Keratinocyte (primary cell): ENCODE results near the gene UMAD1. TPM values are rescaled to one million over a fixed set of nuclear protein-coding genes. Genes with fewer than 3 reads are reported as not detected.

ENCODE experiments used
- DNase-seq: peaks from one replicate; pipeline ENCODE4 v3.0.0-alpha.2; 2011; ENCODE audit warnings: low read depth, missing footprints, low spot score
- FAIRE-seq: peaks from 2 replicates; lab custom pipeline; 2011; peaks lifted over from hg19 to GRCh38; lab: Jason Lieb, UNC
- H2AFZ ChIP-seq: 2 replicates; pipeline ENCODE4 v1.6.0; 2012; ENCODE audit warnings: low read length, control low read depth, inconsistent platforms; ENCODE audit not compliant: control insufficient read depth
- H3K27ac ChIP-seq: 2 replicates; pipeline ENCODE4 v1.5.1; 2011; ENCODE audit warnings: low read length; ENCODE audit not compliant: control insufficient read depth, insufficient read depth
- H3K27me3 ChIP-seq: 3 replicates; pipeline ENCODE4 v1.6.0; 2011; ENCODE audit warnings: low read length; ENCODE audit not compliant: control insufficient read depth, insufficient read depth; ENCODE audit errors: extremely low read depth
- H3K36me3 ChIP-seq, 2 experiments: 2 replicates in 1 of 2; 3 replicates in 1 of 2; pipeline ENCODE4 v1.5.1; 2011; ENCODE audit warnings: low read length in 2 of 2, mild to moderate bottlenecking in 1 of 2; ENCODE audit not compliant: control insufficient read depth in 2 of 2, insufficient read depth in 2 of 2; ENCODE audit errors: extremely low read depth in 1 of 2
- H3K4me1 ChIP-seq: 3 replicates; pipeline ENCODE4 v1.5.1; 2011; ENCODE audit warnings: low read length; ENCODE audit not compliant: control insufficient read depth, insufficient read depth; ENCODE audit errors: extremely low read depth
- H3K4me2 ChIP-seq: 3 replicates; pipeline ENCODE4 v1.6.0; 2011; ENCODE audit warnings: low read depth, low read length; ENCODE audit not compliant: control insufficient read depth, insufficient read depth; ENCODE audit errors: extremely low read depth
- H3K4me3 ChIP-seq, 3 experiments: fragments of 200-600 bp in 1 of 3; sonication (generic) in 1 of 3; 2 replicates in 2 of 3; 3 replicates in 1 of 3; pipeline ENCODE4 v1.5.1; 2011 to 2016; ENCODE audit warnings: low read length in 3 of 3, mild to moderate bottlenecking in 3 of 3, control low read depth in 2 of 3, inconsistent platforms in 1 of 3, low read depth in 1 of 3, mixed read lengths in 1 of 3, mixed run types in 1 of 3, moderate library complexity in 1 of 3; ENCODE audit not compliant: control insufficient read depth in 2 of 3, insufficient read depth in 2 of 3; ENCODE audit errors: extremely low read depth in 1 of 3
- H3K79me2 ChIP-seq: 2 replicates; pipeline ENCODE4 v1.6.0; 2012; ENCODE audit warnings: low read length; ENCODE audit not compliant: control insufficient read depth, insufficient read depth
- H3K9ac ChIP-seq: 3 replicates; pipeline ENCODE4 v1.6.0; 2011; ENCODE audit warnings: low read length; ENCODE audit not compliant: control insufficient read depth, insufficient read depth; ENCODE audit errors: extremely low read depth
- H3K9me1 ChIP-seq: 3 replicates; pipeline ENCODE4 v1.6.0; 2011; ENCODE audit warnings: low read length; ENCODE audit not compliant: control insufficient read depth, insufficient read depth; ENCODE audit errors: extremely low read depth
- H3K9me3 ChIP-seq: 2 replicates; pipeline ENCODE4 v1.5.1; 2012; ENCODE audit warnings: low read depth, low read length; ENCODE audit not compliant: control insufficient read depth
- H4K20me1 ChIP-seq: 3 replicates; pipeline ENCODE4 v1.6.0; 2011; ENCODE audit warnings: low read length; ENCODE audit not compliant: control insufficient read depth, insufficient read depth; ENCODE audit errors: extremely low read depth
- EZH2 ChIP-seq: IDR thresholded peaks from one replicate; pipeline ENCODE4 v1.6.1; 2012; ENCODE audit warnings: inconsistent platforms, mild to moderate bottlenecking, low read length, moderate library complexity
- dilution Hi-C: fragments of 300-500 bp; cut with MboI; formaldehyde crosslinking; loops from one replicate; pipeline ENCODE4 v1.7.0; 2020; ENCODE audit warnings: low sequenced_read_pairs; ENCODE audit not compliant: extremely low pct_ligation_motif_present
- polyA plus RNA-seq, 5 experiments: library from polyadenylated mRNA; depleted of rRNA in 3 of 5; stranded (reverse) in 3 of 5; stranded (forward) in 1 of 5; unstranded in 1 of 5; fragments of >200 nt; gene quantifications; 1 replicate in 1 of 5; 2 replicates in 3 of 5; 3 replicates in 1 of 5; pipeline versions ENCODE4 v1.2.1 to v1.2.3, GENCODE V29; 2011 to 2012; ENCODE audit warnings: missing spikeins in 2 of 5, low read depth in 1 of 5, low replicate concordance in 1 of 5
- TF ChIP-seq, protein P1 (sequence below), 3 experiments: IDR thresholded peaks in 1 of 3; conservative IDR thresholded peaks in 1 of 3; optimal IDR thresholded peaks in 1 of 3; 2 replicates in 2 of 3; 3 replicates in 1 of 3; pipeline versions ENCODE3 to v1.5.1; 2011; ENCODE audit warnings: low read length in 3 of 3, mild to moderate bottlenecking in 3 of 3, moderate library complexity in 2 of 3, control low read depth in 1 of 3, inconsistent platforms in 1 of 3; ENCODE audit not compliant: insufficient read depth in 2 of 3; ENCODE audit errors: extremely low read depth in 1 of 3

The UMAD1 gene
- polyA plus RNA-seq, 1 donor (not counting 4 experiments of a cell fraction or from before 2014, with no cell fraction given) = 18.2 TPM

DNA sequence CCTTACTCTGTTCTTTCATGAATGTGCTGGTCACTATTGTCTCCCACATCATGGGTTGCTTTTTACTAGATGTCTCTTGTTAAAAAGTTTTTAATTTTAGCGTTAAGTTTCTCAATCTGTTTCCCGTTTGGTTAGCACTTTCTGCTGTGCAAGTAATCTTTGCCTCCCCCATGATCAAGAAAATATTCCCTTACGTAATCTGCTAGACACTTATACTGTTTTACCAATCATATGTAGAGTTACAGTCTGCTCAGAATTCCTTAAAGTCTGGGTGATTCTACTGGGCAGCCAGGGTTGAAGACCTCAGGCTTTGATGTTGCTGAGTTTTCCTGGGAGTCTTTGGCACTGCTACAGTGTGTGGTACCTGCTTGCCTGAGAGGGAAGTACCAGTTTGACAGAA lies 116.0 kb downstream of the UMAD1 start:
- Histone ChIP-seq H3K9me1 (no peaks in the 10 kb centered on the region), H4K20me1 (no peaks in the 10 kb centered on the region), H3K9ac (no peak overlapping the region), H3K4me1 (peaks cover under 1% of the 10 kb centered on the region), H3K27ac (no peak overlapping the region), H2AFZ (no peak overlapping the region), H3K4me3 (no peak overlapping the region), H3K27me3 (no peaks in the 10 kb centered on the region), H3K4me2 (no peak overlapping the region), H3K9me3 (no peaks in the 10 kb centered on the region), H3K36me3 (no peaks in the 10 kb centered on the region), H3K79me2 (no peaks in the 10 kb centered on the region)
- TF ChIP-seq EZH2 = no peak
- TF ChIP-seq, protein P1, sequence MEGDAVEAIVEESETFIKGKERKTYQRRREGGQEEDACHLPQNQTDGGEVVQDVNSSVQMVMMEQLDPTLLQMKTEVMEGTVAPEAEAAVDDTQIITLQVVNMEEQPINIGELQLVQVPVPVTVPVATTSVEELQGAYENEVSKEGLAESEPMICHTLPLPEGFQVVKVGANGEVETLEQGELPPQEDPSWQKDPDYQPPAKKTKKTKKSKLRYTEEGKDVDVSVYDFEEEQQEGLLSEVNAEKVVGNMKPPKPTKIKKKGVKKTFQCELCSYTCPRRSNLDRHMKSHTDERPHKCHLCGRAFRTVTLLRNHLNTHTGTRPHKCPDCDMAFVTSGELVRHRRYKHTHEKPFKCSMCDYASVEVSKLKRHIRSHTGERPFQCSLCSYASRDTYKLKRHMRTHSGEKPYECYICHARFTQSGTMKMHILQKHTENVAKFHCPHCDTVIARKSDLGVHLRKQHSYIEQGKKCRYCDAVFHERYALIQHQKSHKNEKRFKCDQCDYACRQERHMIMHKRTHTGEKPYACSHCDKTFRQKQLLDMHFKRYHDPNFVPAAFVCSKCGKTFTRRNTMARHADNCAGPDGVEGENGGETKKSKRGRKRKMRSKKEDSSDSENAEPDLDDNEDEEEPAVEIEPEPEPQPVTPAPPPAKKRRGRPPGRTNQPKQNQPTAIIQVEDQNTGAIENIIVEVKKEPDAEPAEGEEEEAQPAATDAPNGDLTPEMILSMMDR (optimal IDR thresholded peaks at IDR 0.05 in 1 of 3, IDR thresholded peaks at IDR 0.05 in 1 of 3, conservative IDR thresholded peaks at IDR 0.05 in 1 of 3; ENCODE audit: extremely low read depth in 1 of 3, insufficient read depth in 2 of 3, low read length in 3 of 3) = no peak
- dilution Hi-C loops = no loop called here
- DNase-seq (no peak), FAIRE-seq (no peak)

DNA sequence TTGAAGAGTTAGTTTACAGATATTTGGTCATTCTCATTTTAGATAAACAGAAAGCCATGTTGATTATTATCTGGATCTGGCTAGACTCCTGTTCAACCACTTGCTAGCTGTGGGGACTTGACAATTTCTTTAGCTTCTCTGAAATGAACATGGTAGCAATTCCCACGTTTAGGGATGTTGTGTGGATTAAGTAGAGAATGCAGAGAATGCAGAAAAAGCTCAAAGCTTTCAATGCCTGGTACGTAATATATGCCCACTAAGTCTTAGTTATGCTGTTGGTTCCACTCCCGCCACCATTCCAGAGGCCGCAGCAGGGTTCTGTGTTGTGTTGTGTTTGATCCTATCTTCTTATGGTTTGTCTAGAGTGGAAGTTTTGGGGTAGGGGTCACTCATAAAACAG lies 117.0 kb downstream of the UMAD1 start:
- no peak for DNase-seq
- H2AFZ ChIP-seq = no peak overlapping the region
- no peaks in the 10 kb centered on the region for H4K20me1 ChIP-seq
- H3K4me2 ChIP-seq = no peak overlapping the region
- no peaks in the 10 kb centered on the region for H3K79me2 ChIP-seq
- H3K4me1 ChIP-seq = peaks cover 7% of the 10 kb centered on the region
- no peaks in the 10 kb centered on the region for H3K9me3 ChIP-seq
- no peaks in the 10 kb centered on the region for H3K9me1 ChIP-seq
- dilution Hi-C loops = no loop called here
- no peak for FAIRE-seq
- TF ChIP-seq EZH2 = no peak
- TF ChIP-seq, protein P1 (optimal IDR thresholded peaks at IDR 0.05 in 1 of 3, IDR thresholded peaks at IDR 0.05 in 1 of 3, conservative IDR thresholded peaks at IDR 0.05 in 1 of 3; ENCODE audit: extremely low read depth in 1 of 3, insufficient read depth in 2 of 3, low read length in 3 of 3) = no peak
- H3K9ac ChIP-seq = no peak overlapping the region
- no peak overlapping the region for H3K4me3 ChIP-seq
- H3K36me3 ChIP-seq = no peaks in the 10 kb centered on the region
- no peak overlapping the region for H3K27ac ChIP-seq
- no peaks in the 10 kb centered on the region for H3K27me3 ChIP-seq
